IMR-90 (cell line): ENCODE measurements around the gene STAT1. TPM values are rescaled to one million over a fixed set of nuclear protein-coding genes. Genes with fewer than 3 reads are reported as not detected.

Experiments used
- ATAC-seq: fragments of 200-7000 bp; cut with Tn5 transposase; 2 replicates; pipeline ENCODE4 v1.9.1; 2020; ENCODE audit warnings: low read depth, mild to moderate bottlenecking, moderate library complexity
- BruUV-seq: library from RNA; stranded (reverse); fragments of 400-500 nt; replicated peaks from 2 replicates; lab custom pipeline; 2021; lab: Mats Ljungman, UMichigan
- CTCF ChIA-PET: fragments of 300-600 bp; formaldehyde crosslinking; extraction: SDS; loops from one replicate; lab custom pipeline; 2021; ENCODE audit warnings: antibody characterized with exemption; lab: Yijun Ruan, JAX
- POLR2A ChIA-PET: fragments of 300-600 bp; sonication (Branson Sonifier 250); formaldehyde crosslinking; loops from one replicate; lab custom pipeline; 2022; ENCODE audit warnings: antibody characterized with exemption; ENCODE audit not compliant: unreplicated experiment; lab: Charles Lee
- DNase-seq: peaks from one replicate; pipeline ENCODE4 v3.0.0; 2013
- H2AFZ ChIP-seq: replicated peaks from 2 replicates; pipeline ENCODE3; 2013; ENCODE audit warnings: low read length, mild to moderate bottlenecking; ENCODE audit not compliant: poor library complexity
- H2AK5ac ChIP-seq: 2 replicates; pipeline ENCODE4 v1.6.1; 2013; ENCODE audit warnings: low read depth, low read length, inconsistent platforms
- H2AK9ac ChIP-seq: replicated peaks from 2 replicates; pipeline ENCODE3; 2013; ENCODE audit warnings: mild to moderate bottlenecking, low read depth, low read length, moderate library complexity; ENCODE audit not compliant: poor library complexity
- H2BK120ac ChIP-seq: 2 replicates; pipeline ENCODE4 v1.6.1; 2013; ENCODE audit warnings: low read depth, low read length, inconsistent platforms
- H2BK15ac ChIP-seq: 3 replicates; pipeline ENCODE4 v1.6.1; 2013; ENCODE audit warnings: low read depth, low read length, inconsistent platforms
- H2BK20ac ChIP-seq: 2 replicates; pipeline ENCODE4 v1.6.1; 2013; ENCODE audit warnings: low read depth, mild to moderate bottlenecking, inconsistent platforms, low read length, moderate library complexity
- H2BK5ac ChIP-seq: 2 replicates; pipeline ENCODE4 v1.6.1; 2013; ENCODE audit warnings: mild to moderate bottlenecking, low read depth, low read length, inconsistent platforms; ENCODE audit not compliant: poor library complexity, severe bottlenecking
- H3K14ac ChIP-seq: replicated peaks from 2 replicates; pipeline ENCODE4 v1.6.1; 2013; ENCODE audit warnings: low read depth, low read length, inconsistent platforms
- H3K18ac ChIP-seq: 2 replicates; pipeline ENCODE4 v1.6.1; 2013; ENCODE audit warnings: low read depth, low read length, control low read depth
- H3K23ac ChIP-seq: 2 replicates; pipeline ENCODE4 v1.6.1; 2013; ENCODE audit warnings: low read depth, low read length, inconsistent platforms
- H3K27ac ChIP-seq: 2 replicates; pipeline ENCODE4 v1.5.1; 2013; ENCODE audit warnings: mild to moderate bottlenecking, control low read depth, low read length; ENCODE audit not compliant: insufficient read depth
- H3K27me3 ChIP-seq: 2 replicates; pipeline ENCODE4 v1.6.1; 2013; ENCODE audit warnings: low read length; ENCODE audit not compliant: control insufficient read depth, insufficient read depth
- H3K36me3 ChIP-seq: 2 replicates; pipeline ENCODE4 v1.6.1; 2013; ENCODE audit warnings: low read length, mixed read lengths; ENCODE audit not compliant: control insufficient read depth, insufficient read depth
- H3K4ac ChIP-seq: 2 replicates; pipeline ENCODE4 v1.6.1; 2013; ENCODE audit warnings: low read depth, low read length, inconsistent platforms
- H3K4me1 ChIP-seq: 2 replicates; pipeline ENCODE4 v1.6.1; 2013; ENCODE audit warnings: low read length, mixed read lengths; ENCODE audit not compliant: control insufficient read depth, insufficient read depth
- H3K4me2 ChIP-seq: 2 replicates; pipeline ENCODE4 v1.6.1; 2013; ENCODE audit warnings: low read depth, mild to moderate bottlenecking, control low read depth, low read length, moderate library complexity
- H3K4me3 ChIP-seq: 2 replicates; pipeline ENCODE4 v1.5.1; 2013; ENCODE audit warnings: low read depth, mild to moderate bottlenecking, control low read depth, low read length, moderate library complexity; ENCODE audit not compliant: insufficient read depth
- H3K56ac ChIP-seq: 2 replicates; pipeline ENCODE4 v1.6.1; 2013; ENCODE audit warnings: low read length, inconsistent platforms; ENCODE audit not compliant: insufficient read depth; ENCODE audit errors: extremely low read depth
- H3K79me1 ChIP-seq, 2 experiments: 2 replicates each; pipeline ENCODE4 v1.6.1; 2013; ENCODE audit warnings: low read length in 2 of 2, inconsistent platforms in 1 of 2, low read depth in 1 of 2
- H3K9ac ChIP-seq: 2 replicates; pipeline ENCODE4 v1.6.1; 2013; ENCODE audit warnings: low read depth, low read length, control low read depth
- H3K9me1 ChIP-seq: 2 replicates; pipeline ENCODE4 v1.6.1; 2013; ENCODE audit warnings: low read length, inconsistent platforms; ENCODE audit not compliant: insufficient read depth
- H3K9me3 ChIP-seq: 2 replicates; pipeline ENCODE4 v1.6.1; 2013; ENCODE audit warnings: low read length; ENCODE audit not compliant: control insufficient read depth, insufficient read depth
- H4K20me1 ChIP-seq: 2 replicates; pipeline ENCODE4 v1.6.1; 2013; ENCODE audit warnings: low read length, inconsistent platforms; ENCODE audit not compliant: insufficient read depth
- H4K5ac ChIP-seq: 2 replicates; pipeline ENCODE4 v1.6.1; 2013; ENCODE audit warnings: mild to moderate bottlenecking, low read depth, low read length, control low read depth
- H4K8ac ChIP-seq, 2 experiments: 2 replicates each; pipeline ENCODE4 v1.6.1; 2013; ENCODE audit warnings: low read depth in 2 of 2, low read length in 2 of 2, control low read depth in 1 of 2, inconsistent platforms in 1 of 2
- H4K91ac ChIP-seq: 2 replicates; pipeline ENCODE4 v1.6.1; 2013; ENCODE audit warnings: low read depth, low read length, inconsistent platforms; ENCODE audit not compliant: insufficient read depth
- CEBPB ChIP-seq: IDR thresholded peaks from 2 replicates; pipeline ENCODE4 v1.6.1; 2012; ENCODE audit warnings: low read depth, low read length, improper control_type of control experiment
- CHD1 ChIP-seq: IDR thresholded peaks from 2 replicates; pipeline ENCODE4 v1.6.1; 2012; ENCODE audit warnings: low read depth, low read length, improper control_type of control experiment
- ELK1 ChIP-seq: fragments of 150-350 bp; IDR thresholded peaks from 2 replicates; pipeline ENCODE4 v1.6.1; 2016; ENCODE audit warnings: low read depth, mild to moderate bottlenecking, low read length, moderate library complexity, borderline replicate concordance
- FOS ChIP-seq: fragments of 150-350 bp; IDR thresholded peaks from 2 replicates; pipeline ENCODE4 v1.6.1; 2016; ENCODE audit warnings: low read depth, low read length
- MAFK ChIP-seq: IDR thresholded peaks from 2 replicates; pipeline ENCODE4 v1.6.1; 2012; ENCODE audit warnings: low read depth, low read length, improper control_type of control experiment
- NFE2L2 ChIP-seq: fragments of 150-350 bp; IDR thresholded peaks from 2 replicates; pipeline ENCODE4 v1.6.1; 2016; ENCODE audit warnings: low read depth, mild to moderate bottlenecking, low read length
- POLR2A ChIP-seq: IDR thresholded peaks from 2 replicates; pipeline ENCODE4 v1.6.1; 2012; ENCODE audit warnings: mild to moderate bottlenecking, low read depth, low read length
- RCOR1 ChIP-seq: IDR thresholded peaks from 2 replicates; pipeline ENCODE4 v1.6.1; 2012; ENCODE audit warnings: mild to moderate bottlenecking, low read length, improper control_type of control experiment; ENCODE audit not compliant: insufficient replicate concordance
- RFX5 ChIP-seq: IDR thresholded peaks from 2 replicates; pipeline ENCODE4 v1.8.0; 2012; ENCODE audit warnings: low read depth, mild to moderate bottlenecking, low read length, moderate library complexity
- WGBS, 2 experiments: methylation state at CpG; one replicate each; pipeline versions ENCODE4 v1.1.5 to v1.1.7; 2013; ENCODE audit warnings: missing lambda C conversion rate in 2 of 2; ENCODE audit not compliant: insufficient read length in 1 of 2; ENCODE audit errors: extremely low coverage in 2 of 2; 5-methylcytosine and 5-hydroxymethylcytosine counted together
- dilution Hi-C: fragments of 300-500 bp; cut with HindIII; formaldehyde crosslinking; loops from one replicate; pipeline ENCODE4 v1.14.3; 2018; ENCODE audit warnings: low sequenced_read_pairs; ENCODE audit not compliant: unreplicated experiment
- in situ Hi-C: fragments of 300-500 bp; cut with MboI; formaldehyde crosslinking; loops from 3 replicates; pipeline ENCODE4 v1.14.3; 2019; ENCODE audit warnings: low sequenced_read_pairs, inconsistent platforms, mixed read lengths
- intact Hi-C: fragments of 100-400 bp; cut with micrococcal nuclease; formaldehyde crosslinking; loops from 2 replicates; pipeline ENCODE4 v1.10.0; 2022
- polyA plus RNA-seq, 3 experiments: library from polyadenylated mRNA; depleted of rRNA; stranded (reverse); fragments of >200 nt; gene quantifications; 2 replicates each; pipeline ENCODE4 v1.2.3, GENCODE V29; 2012; ENCODE audit warnings: low replicate concordance in 1 of 3
- total RNA-seq: library from RNA; depleted of rRNA; stranded (reverse); fragments of >200 nt; gene quantifications from 2 replicates; pipeline ENCODE4 v1.2.3, GENCODE V29; 2012
- TF ChIP-seq, protein P1 (sequence below): fragments of 150-350 bp; IDR thresholded peaks from 2 replicates; pipeline ENCODE4 v1.6.1; 2017; ENCODE audit warnings: mild to moderate bottlenecking, antibody characterized with exemption, low read length, low read depth

Gene STAT1
- total and polyA plus RNA-seq, 2 of the 4 experiments (the other 2 are of a cell fraction): 43.2 to 67.9 TPM

- H3K27ac ChIP-seq: no peak overlapping the region
Measured at GRCh38 chr2:190961918-190962487, 52.0 kb downstream of the STAT1 start.

More at GRCh38 chr2:190961918-190962487, 52.0 kb downstream of the STAT1 start:
- Histone ChIP-seq H3K9ac (no peak overlapping the region), H3K4me3 (no peak overlapping the region), H3K4ac (no peak overlapping the region), H4K5ac (no peak overlapping the region), H3K4me2 (no peak overlapping the region), H3K9me1 (0 out of 2 replicates have a peak, but pooled peaks cover 3% of the 10 kb centered on the region), H3K4me1 (no peaks in the 10 kb centered on the region), H2BK120ac (no peak overlapping the region), H2BK20ac (no peak overlapping the region), H4K8ac (no peak overlapping the region), H2AFZ (no peak overlapping the region), H3K9me3 (no peaks in the 10 kb centered on the region), H3K27me3 (no peaks in the 10 kb centered on the region), H3K14ac (no peak overlapping the region), H2AK5ac (no peak overlapping the region), H2AK9ac (no peak overlapping the region), H4K91ac (no peak overlapping the region), H2BK5ac (no peak overlapping the region), H3K23ac (no peak overlapping the region), H4K20me1 (no peaks in the 10 kb centered on the region), H3K18ac (no peak overlapping the region), H2BK15ac (no peak overlapping the region), H3K36me3 (peaks cover 18% of the 10 kb centered on the region), H3K79me1 (0 out of 4 replicates have a peak, but pooled peaks cover 0 to 3% of the 10 kb centered on the region in 2 experiments), H3K56ac (no peak overlapping the region)
- WGBS, 2 experiments: 100% methylated on average over 1 of the region's 2 CpGs; no CpG with 5 or more reads in 1 of the 2 experiments
- in situ Hi-C loops (no loop called here), intact Hi-C loops (no loop called here), dilution Hi-C loops (no loop called here)
- ATAC-seq (peak; percentile 12; the same call in 1 of the 2 replicates), DNase-seq (no peak)
- BruUV-seq: no TSS peak
- POLR2A ChIA-PET: no interaction called here
- TF ChIP-seq NFE2L2: no peak
- no peak for TF ChIP-seq POLR2A
- no peak for TF ChIP-seq RFX5
- TF ChIP-seq ELK1: no peak
- no peak for TF ChIP-seq RCOR1
- TF ChIP-seq CHD1: no peak
- no peak for TF ChIP-seq CEBPB
- TF ChIP-seq FOS: no peak
- no peak for TF ChIP-seq MAFK
- TF ChIP-seq, protein P1, sequence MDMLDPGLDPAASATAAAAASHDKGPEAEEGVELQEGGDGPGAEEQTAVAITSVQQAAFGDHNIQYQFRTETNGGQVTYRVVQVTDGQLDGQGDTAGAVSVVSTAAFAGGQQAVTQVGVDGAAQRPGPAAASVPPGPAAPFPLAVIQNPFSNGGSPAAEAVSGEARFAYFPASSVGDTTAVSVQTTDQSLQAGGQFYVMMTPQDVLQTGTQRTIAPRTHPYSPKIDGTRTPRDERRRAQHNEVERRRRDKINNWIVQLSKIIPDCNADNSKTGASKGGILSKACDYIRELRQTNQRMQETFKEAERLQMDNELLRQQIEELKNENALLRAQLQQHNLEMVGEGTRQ: no peak
- CTCF ChIA-PET: no interaction called here
